Right kidney (tissue), 1 donor: ENCODE data around the gene RPS23.

Source experiments
- DNase-seq: peaks from one replicate; pipeline ENCODE4 v3.0.0-alpha.2; 2016

Gene RPS23

GRCh38 chr5:82257247-82257646 lies 20.9 kb downstream of the RPS23 start:
- no peak for DNase-seq

- no peak for DNase-seq
Observed at GRCh38 chr5:82255844-82256243, 22.3 kb downstream of the RPS23 start.

- DNase-seq, result no peak
Observed at GRCh38 chr5:82252744-82253143, 25.4 kb downstream of the RPS23 start.

DNA sequence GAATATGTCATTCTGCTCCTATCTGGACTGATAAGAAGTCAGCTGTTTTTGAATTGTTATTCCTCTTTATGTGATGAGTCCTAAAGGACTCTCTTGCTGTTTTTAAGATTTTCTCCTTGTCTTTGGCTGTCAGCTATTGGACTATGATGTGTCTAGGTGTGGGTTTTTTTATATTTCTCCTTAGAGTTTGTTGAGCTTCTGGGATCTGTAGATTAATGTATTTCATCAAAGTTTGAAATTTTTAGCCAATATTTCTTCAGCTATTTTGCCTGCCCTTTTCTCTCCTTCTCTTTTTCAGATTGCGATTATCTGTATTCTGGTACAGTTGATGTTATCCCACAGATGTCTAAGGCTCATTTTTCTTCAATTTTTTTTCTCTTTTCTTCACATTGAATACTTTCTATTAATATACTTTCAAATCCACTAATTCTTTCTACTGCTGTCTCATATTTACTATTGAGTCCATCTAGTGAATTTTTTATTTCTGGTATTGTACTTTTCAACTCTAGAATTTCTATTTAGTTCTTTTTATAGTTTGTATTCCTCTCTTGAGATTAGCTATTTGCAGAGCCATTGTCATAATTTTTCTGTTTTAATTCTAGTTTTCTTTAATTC lies 31.1 kb downstream of the RPS23 start:
- no peak for DNase-seq

GRCh38 chr5:82244854-82245635 lies 33.1 kb downstream of the RPS23 start:
- DNase-seq, result no peak

DNA sequence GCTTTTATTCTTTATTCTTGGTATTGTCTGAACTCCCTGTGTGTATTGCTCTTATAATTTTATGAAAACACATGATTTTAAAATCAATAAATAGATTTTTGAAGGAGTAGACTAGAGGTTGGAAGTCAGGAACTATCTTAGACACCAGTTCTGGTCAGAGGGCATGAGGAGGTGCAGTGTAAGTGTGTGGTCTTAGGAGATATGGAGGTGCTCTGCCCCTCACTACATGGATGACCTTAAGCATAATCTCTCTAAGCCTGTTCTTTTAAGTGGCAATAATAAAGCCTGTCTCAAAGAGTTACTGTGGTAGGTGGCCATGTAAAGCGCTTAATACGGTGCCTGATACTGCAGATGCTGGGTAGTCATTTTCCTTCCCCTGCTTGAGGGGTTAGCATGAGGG lies 34.0 kb downstream of the RPS23 start:
- no peak for DNase-seq

GRCh38 chr5:82234885-82235284 lies 43.3 kb downstream of the RPS23 start:
- DNase-seq, result no peak

DNA sequence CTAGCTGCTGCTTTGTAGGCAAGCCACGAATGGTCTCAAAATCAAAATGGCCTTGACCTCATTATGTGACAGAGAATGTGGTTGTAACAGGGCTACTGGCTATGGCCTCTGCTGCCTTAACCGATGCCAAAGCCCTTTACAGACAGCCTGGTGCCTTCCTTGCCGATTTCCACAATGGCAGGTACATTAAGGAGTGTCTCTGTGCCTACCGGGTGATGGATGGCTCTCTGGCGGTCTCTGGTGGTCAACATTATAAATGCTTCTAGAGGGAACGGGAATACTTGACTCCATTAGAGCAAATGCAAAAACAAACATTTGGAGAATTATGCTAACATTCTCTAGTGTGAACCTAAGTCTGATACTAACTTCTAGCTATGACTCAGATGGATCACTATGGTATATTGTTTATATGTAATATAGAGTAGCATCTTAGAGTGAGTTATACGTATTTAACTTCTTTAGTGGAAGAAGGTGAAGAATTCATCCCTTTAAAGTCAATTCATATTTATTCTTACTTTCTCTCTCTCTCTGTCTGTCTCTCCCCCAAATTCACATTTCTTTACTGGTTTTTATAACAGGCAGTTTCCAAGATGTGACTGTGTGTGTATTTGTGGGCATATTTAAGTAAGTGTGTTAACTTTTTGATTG lies 52.5 kb downstream of the RPS23 start:
- DNase-seq, result peak; percentile 51
